HepG2 (cell line): ENCODE measurements around the gene EMILIN1. TPM values are rescaled to one million over a fixed set of nuclear protein-coding genes. Genes with fewer than 3 reads are reported as not detected.
A peak's percentile ranks its signal among the peaks of the same experiment; 100 is the strongest.

ENCODE experiments used
- FOXP1 ChIP-seq, 2 experiments: fragments of 450-650 bp in 1 of 2; IDR thresholded peaks; 2 replicates each; pipeline ENCODE4 v1.6.1; 2017 to 2018; ENCODE audit warnings: antibody characterized with exemption in 1 of 2
- HES4 ChIP-seq: sonication (generic); formaldehyde crosslinking; IDR thresholded peaks from 2 replicates; pipeline ENCODE4 v1.9.0; 2021; ENCODE audit warnings: mild to moderate bottlenecking, missing genetic modification reagents, borderline replicate concordance
- MED1 ChIP-seq: sonication (generic); formaldehyde crosslinking; IDR thresholded peaks from 2 replicates; pipeline ENCODE4 v1.4.0; 2020; ENCODE audit warnings: missing genetic modification reagents
- MIER2 ChIP-seq: IDR thresholded peaks from 2 replicates; pipeline ENCODE4 v1.6.1; 2016; ENCODE audit warnings: missing biosample characterization, missing genetic modification reagents
- NONO ChIP-seq, 2 experiments: fragments of 450-650 bp in 1 of 2; sonication (generic) in 1 of 2; formaldehyde crosslinking in 1 of 2; IDR thresholded peaks in 1 of 2; conservative IDR thresholded peaks in 1 of 2; 2 replicates each; pipeline versions ENCODE4 v1.6.1 to v1.8.0; 2017 to 2022; ENCODE audit warnings: mild to moderate bottlenecking in 1 of 2, missing genetic modification reagents in 1 of 2, moderate library complexity in 1 of 2
- SNRNP70 ChIP-seq: fragments of 200-400 bp; formaldehyde crosslinking; IDR thresholded peaks from 2 replicates; pipeline ENCODE4 v1.6.1; 2017; ENCODE audit warnings: mild to moderate bottlenecking, low read depth, low read length, moderate library complexity
- SP5 ChIP-seq: IDR thresholded peaks from 2 replicates; pipeline ENCODE4 v1.6.1; 2016; ENCODE audit warnings: low read depth, borderline replicate concordance
- STAT5B ChIP-seq: sonication (generic); formaldehyde crosslinking; IDR thresholded peaks from 2 replicates; pipeline ENCODE4 v1.4.0; 2020; ENCODE audit warnings: missing genetic modification reagents
- ZFP36 ChIP-seq: fragments of 150-350 bp; IDR thresholded peaks from 2 replicates; pipeline ENCODE4 v1.6.1; 2018; ENCODE audit warnings: borderline replicate concordance, low read length, low read depth; ENCODE audit not compliant: partially characterized antibody
- ZNF232 ChIP-seq: sonication (generic); formaldehyde crosslinking; IDR thresholded peaks from 2 replicates; pipeline ENCODE4 v1.4.0; 2020; ENCODE audit warnings: missing genetic modification reagents, borderline replicate concordance
- ZNF326 ChIP-seq: sonication (generic); formaldehyde crosslinking; IDR thresholded peaks from 2 replicates; pipeline ENCODE4 v1.4.0; 2020; ENCODE audit warnings: missing genetic modification reagents, borderline replicate concordance
- ZNF337 ChIP-seq: sonication (generic); formaldehyde crosslinking; IDR thresholded peaks from 2 replicates; pipeline ENCODE4 v1.5.1; 2020; ENCODE audit warnings: missing genetic modification reagents, low read depth, mild to moderate bottlenecking, borderline replicate concordance
- polyA plus RNA-seq, 8 experiments: library from polyadenylated mRNA; depleted of rRNA in 3 of 8; stranded (reverse) in 7 of 8; unstranded in 1 of 8; fragments of >200 nt; fragmentation: Illumina TruSeq in 4 of 8; extraction: Trizol in 4 of 8; gene quantifications; 2 replicates each; pipeline versions ENCODE4 v1.2.1 to v1.2.3, GENCODE V29; 2011 to 2016; ENCODE audit warnings: low read depth in 4 of 8, missing spikeins in 1 of 8, mixed read lengths in 1 of 8; ENCODE audit not compliant: insufficient read depth in 1 of 8
- total RNA-seq, 5 experiments: library from RNA; depleted of rRNA; stranded (reverse); fragments of >200 nt; fragmentation: Illumina TruSeq; extraction: Trizol; gene quantifications; 2 replicates each; pipeline ENCODE4 v1.2.3, GENCODE V29; 2016; ENCODE audit warnings: low read depth in 1 of 5
- TF ChIP-seq, protein P1 (sequence below): sonication (generic); formaldehyde crosslinking; IDR thresholded peaks from 2 replicates; pipeline ENCODE4 v1.5.0; 2020; ENCODE audit warnings: mild to moderate bottlenecking, missing genetic modification reagents, borderline replicate concordance
- TF ChIP-seq, protein P2 (sequence below): sonication (generic); formaldehyde crosslinking; conservative IDR thresholded peaks from 2 replicates; pipeline ENCODE4 v1.4.0; 2020; ENCODE audit warnings: missing genetic modification reagents
- TF ChIP-seq, protein P3 (sequence below): sonication (generic); formaldehyde crosslinking; IDR thresholded peaks from 2 replicates; pipeline ENCODE4 v1.9.0; 2021; ENCODE audit warnings: missing genetic modification reagents, mild to moderate bottlenecking, borderline replicate concordance

The EMILIN1 gene
- total and polyA plus RNA-seq, 2 of the 13 experiments (the other 11 are each of a cell fraction or from before 2014, with no cell fraction given), result 8.1 to 9.7 TPM

DNA sequence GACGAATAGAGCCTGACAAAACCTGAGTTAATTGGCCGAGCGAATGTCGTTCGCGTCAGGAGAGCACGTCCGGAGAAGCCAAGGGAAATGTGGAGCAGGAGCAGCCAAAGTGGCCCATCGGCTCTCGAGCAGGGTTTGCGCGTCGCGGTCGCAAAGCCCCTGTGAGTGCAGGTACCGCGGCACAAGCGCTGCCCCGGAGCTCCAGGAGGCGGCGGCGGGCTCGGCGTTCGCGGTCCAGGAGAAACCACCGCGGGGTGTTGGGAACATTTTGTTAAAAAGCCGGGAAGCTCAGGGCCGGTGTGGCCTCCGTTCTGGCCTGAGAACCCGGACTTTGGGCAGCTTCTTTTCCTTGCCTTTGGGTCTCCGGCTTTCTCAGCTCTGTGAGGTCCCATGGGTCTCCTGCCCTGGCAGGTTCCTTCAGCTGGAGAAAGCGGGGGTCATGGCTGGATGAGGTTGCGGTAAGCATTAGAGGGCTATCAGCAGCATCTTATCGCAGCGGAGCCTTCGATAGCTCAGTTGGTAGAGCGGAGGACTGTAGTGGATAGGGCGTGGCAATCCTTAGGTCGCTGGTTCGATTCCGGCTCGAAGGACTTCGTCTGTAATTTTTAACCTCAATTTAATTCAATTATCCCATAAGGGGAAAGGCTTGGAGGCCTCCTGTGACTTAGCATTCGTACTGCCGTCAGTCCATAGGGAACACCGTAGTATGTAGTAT lies 28.0 kb upstream of the EMILIN1 start (continued):
- TF ChIP-seq, protein P1, sequence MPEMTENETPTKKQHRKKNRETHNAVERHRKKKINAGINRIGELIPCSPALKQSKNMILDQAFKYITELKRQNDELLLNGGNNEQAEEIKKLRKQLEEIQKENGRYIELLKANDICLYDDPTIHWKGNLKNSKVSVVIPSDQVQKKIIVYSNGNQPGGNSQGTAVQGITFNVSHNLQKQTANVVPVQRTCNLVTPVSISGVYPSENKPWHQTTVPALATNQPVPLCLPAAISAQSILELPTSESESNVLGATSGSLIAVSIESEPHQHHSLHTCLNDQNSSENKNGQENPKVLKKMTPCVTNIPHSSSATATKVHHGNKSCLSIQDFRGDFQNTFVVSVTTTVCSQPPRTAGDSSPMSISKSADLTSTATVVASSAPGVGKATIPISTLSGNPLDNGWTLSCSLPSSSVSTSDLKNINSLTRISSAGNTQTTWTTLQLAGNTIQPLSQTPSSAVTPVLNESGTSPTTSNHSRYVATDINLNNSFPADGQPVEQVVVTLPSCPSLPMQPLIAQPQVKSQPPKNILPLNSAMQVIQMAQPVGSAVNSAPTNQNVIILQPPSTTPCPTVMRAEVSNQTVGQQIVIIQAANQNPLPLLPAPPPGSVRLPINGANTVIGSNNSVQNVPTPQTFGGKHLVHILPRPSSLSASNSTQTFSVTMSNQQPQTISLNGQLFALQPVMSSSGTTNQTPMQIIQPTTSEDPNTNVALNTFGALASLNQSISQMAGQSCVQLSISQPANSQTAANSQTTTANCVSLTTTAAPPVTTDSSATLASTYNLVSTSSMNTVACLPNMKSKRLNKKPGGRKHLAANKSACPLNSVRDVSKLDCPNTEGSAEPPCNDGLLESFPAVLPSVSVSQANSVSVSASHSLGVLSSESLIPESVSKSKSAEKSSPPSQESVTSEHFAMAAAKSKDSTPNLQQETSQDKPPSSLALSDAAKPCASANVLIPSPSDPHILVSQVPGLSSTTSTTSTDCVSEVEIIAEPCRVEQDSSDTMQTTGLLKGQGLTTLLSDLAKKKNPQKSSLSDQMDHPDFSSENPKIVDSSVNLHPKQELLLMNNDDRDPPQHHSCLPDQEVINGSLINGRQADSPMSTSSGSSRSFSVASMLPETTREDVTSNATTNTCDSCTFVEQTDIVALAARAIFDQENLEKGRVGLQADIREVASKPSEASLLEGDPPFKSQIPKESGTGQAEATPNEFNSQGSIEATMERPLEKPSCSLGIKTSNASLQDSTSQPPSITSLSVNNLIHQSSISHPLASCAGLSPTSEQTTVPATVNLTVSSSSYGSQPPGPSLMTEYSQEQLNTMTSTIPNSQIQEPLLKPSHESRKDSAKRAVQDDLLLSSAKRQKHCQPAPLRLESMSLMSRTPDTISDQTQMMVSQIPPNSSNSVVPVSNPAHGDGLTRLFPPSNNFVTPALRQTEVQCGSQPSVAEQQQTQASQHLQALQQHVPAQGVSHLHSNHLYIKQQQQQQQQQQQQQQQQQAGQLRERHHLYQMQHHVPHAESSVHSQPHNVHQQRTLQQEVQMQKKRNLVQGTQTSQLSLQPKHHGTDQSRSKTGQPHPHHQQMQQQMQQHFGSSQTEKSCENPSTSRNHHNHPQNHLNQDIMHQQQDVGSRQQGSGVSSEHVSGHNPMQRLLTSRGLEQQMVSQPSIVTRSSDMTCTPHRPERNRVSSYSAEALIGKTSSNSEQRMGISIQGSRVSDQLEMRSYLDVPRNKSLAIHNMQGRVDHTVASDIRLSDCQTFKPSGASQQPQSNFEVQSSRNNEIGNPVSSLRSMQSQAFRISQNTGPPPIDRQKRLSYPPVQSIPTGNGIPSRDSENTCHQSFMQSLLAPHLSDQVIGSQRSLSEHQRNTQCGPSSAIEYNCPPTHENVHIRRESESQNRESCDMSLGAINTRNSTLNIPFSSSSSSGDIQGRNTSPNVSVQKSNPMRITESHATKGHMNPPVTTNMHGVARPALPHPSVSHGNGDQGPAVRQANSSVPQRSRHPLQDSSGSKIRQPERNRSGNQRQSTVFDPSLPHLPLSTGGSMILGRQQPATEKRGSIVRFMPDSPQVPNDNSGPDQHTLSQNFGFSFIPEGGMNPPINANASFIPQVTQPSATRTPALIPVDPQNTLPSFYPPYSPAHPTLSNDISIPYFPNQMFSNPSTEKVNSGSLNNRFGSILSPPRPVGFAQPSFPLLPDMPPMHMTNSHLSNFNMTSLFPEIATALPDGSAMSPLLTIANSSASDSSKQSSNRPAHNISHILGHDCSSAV (CRISPR knock-in tag), result peak; percentile 32; the same call in 1 of the 2 replicates
- TF ChIP-seq STAT5B (CRISPR knock-in tag), result peak; percentile 64; the same call in 1 of the 2 replicates
- TF ChIP-seq MED1 (CRISPR knock-in tag), result no peak; the same call in 1 of the 2 replicates
- TF ChIP-seq ZNF337 (CRISPR knock-in tag), result no peak
- TF ChIP-seq FOXP1 (IDR thresholded peaks at IDR 0.05), result no peak
- TF ChIP-seq FOXP1 (CRISPR knock-in tag; IDR thresholded peaks at IDR 0.05), result no peak
- no peak for TF ChIP-seq ZNF232 (CRISPR knock-in tag)
- peak; percentile 52 for TF ChIP-seq ZFP36
- TF ChIP-seq, protein P2, sequence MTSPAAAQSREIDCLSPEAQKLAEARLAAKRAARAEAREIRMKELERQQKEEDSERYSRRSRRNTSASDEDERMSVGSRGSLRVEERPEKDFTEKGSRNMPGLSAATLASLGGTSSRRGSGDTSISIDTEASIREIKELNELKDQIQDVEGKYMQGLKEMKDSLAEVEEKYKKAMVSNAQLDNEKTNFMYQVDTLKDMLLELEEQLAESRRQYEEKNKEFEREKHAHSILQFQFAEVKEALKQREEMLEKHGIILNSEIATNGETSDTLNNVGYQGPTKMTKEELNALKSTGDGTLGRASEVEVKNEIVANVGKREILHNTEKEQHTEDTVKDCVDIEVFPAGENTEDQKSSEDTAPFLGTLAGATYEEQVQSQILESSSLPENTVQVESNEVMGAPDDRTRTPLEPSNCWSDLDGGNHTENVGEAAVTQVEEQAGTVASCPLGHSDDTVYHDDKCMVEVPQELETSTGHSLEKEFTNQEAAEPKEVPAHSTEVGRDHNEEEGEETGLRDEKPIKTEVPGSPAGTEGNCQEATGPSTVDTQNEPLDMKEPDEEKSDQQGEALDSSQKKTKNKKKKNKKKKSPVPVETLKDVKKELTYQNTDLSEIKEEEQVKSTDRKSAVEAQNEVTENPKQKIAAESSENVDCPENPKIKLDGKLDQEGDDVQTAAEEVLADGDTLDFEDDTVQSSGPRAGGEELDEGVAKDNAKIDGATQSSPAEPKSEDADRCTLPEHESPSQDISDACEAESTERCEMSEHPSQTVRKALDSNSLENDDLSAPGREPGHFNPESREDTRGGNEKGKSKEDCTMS, result 0 out of 2 replicates have a peak, but pooled peaks have one; percentile 12
- no peak; the same call in 1 of the 2 replicates for TF ChIP-seq MIER2 (CRISPR knock-in tag)
- no peak; the same call in 1 of the 2 replicates for TF ChIP-seq SP5
- TF ChIP-seq ZNF326 (CRISPR knock-in tag), result peak; percentile 88; the same call in 1 of the 2 replicates
- TF ChIP-seq HES4 (CRISPR knock-in tag), result no peak
- TF ChIP-seq, protein P3, sequence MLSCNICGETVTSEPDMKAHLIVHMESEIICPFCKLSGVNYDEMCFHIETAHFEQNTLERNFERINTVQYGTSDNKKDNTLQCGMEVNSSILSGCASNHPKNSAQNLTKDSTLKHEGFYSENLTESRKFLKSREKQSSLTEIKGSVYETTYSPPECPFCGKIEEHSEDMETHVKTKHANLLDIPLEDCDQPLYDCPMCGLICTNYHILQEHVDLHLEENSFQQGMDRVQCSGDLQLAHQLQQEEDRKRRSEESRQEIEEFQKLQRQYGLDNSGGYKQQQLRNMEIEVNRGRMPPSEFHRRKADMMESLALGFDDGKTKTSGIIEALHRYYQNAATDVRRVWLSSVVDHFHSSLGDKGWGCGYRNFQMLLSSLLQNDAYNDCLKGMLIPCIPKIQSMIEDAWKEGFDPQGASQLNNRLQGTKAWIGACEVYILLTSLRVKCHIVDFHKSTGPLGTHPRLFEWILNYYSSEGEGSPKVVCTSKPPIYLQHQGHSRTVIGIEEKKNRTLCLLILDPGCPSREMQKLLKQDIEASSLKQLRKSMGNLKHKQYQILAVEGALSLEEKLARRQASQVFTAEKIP (CRISPR knock-in tag), result 0 out of 2 replicates have a peak, but pooled peaks have one; percentile 42
- no peak for TF ChIP-seq NONO (IDR thresholded peaks at IDR 0.05)
- peak; percentile 60; the same call in 1 of the 2 replicates for TF ChIP-seq NONO (CRISPR knock-in tag; conservative IDR thresholded peaks at IDR 0.05)
- TF ChIP-seq SNRNP70, result no peak
